Motor neuron (in vitro differentiated cells): ENCODE results near the gene NR1H3. TPM values are rescaled to one million over a fixed set of nuclear protein-coding genes. Genes with fewer than 3 reads are reported as not detected.

Source experiments
- ATAC-seq, 8 experiments: fragments of 200-7000 bp; cut with Tn5 transposase; replicated peaks in 6 of 8; 2 replicates each; pipeline ENCODE4 v1.8.0; 2021; ENCODE audit warnings: mild to moderate bottlenecking in 8 of 8, moderate library complexity in 8 of 8
- H3K27ac ChIP-seq, 2 donors: fragments of 250-450 bp; sonication (Bioruptor Pico); 2 replicates each; pipeline ENCODE4 v1.9.0; 2021; ENCODE audit warnings: antibody characterized with exemption in 2 of 2, mild to moderate bottlenecking in 2 of 2, moderate library complexity in 1 of 2
- H3K4me1 ChIP-seq, 2 donors: fragments of 250-450 bp; sonication (Bioruptor Pico); replicated peaks in 1 of 2; 2 replicates each; pipeline ENCODE4 v1.6.1; 2021; ENCODE audit warnings: antibody characterized with exemption in 2 of 2, mild to moderate bottlenecking in 2 of 2, moderate library complexity in 1 of 2
- H3K4me3 ChIP-seq, 5 donors: fragments of 250-450 bp; sonication (Bioruptor Pico); 2 replicates each; pipeline ENCODE4 v1.9.0; 2021; ENCODE audit warnings: antibody characterized with exemption in 5 of 5, mild to moderate bottlenecking in 5 of 5, moderate library complexity in 4 of 5
- WGBS, 10 experiments: fragments of 450-650 bp; shearing (Covaris generic); methylation state at CpG; one replicate each; pipeline ENCODE4 v1.0.0; 2022; 5-methylcytosine and 5-hydroxymethylcytosine counted together
- in situ Hi-C, 9 experiments: fragments of 400-800 bp; cut with MboI; loops; one replicate each; pipeline ENCODE4 v1.15.0; 2021; ENCODE audit warnings: low sequenced_read_pairs in 9 of 9, low pct_unique_long_range_greater_than_20kb in 2 of 9; ENCODE audit not compliant: unreplicated experiment in 9 of 9
- total RNA-seq, 8 experiments: library from RNA; unstranded; fragments of 300-600 nt; gene quantifications; 2 replicates each; pipeline versions ENCODE4 v1.2.3 to v1.2.4, GENCODE V29; 2022

The NR1H3 gene
- total RNA-seq, 8 experiments from 2014 or later, result 9.7 to 40.7 (median 15.4) TPM

GRCh38 chr11:47233051-47233450 is 24.7 kb upstream of the NR1H3 start:
- no peaks in the 10 kb centered on the region for H3K4me1 ChIP-seq
- WGBS, 10 experiments, result 80 to 100% (median 100%) methylated on average over 2 to 4 of the region's 4 CpGs; no CpG with 5 or more reads in 4 of the 10 experiments
- H3K27ac ChIP-seq, result no peak overlapping the region
- no peak for ATAC-seq
- no peak overlapping the region for H3K4me3 ChIP-seq
- in situ Hi-C loops, result no loop called here

- in situ Hi-C loops, result no loop called here
- Histone ChIP-seq H3K27ac (no peak overlapping the region), H3K4me1 (no peaks in the 10 kb centered on the region), H3K4me3 (no peak overlapping the region)
- peak in 4 of 8 experiments; percentile 9 to 52 (median 25) for ATAC-seq
- WGBS, 10 experiments, result 17 to 90% (median 37%) methylated on average over 1 to 7 of the region's 11 CpGs; no CpG with 5 or more reads in 4 of the 10 experiments
These were observed 23.7 kb upstream of the NR1H3 start for GRCh38 chr11:47233989-47234668.

GRCh38 chr11:47234669-47235100 is 23.1 kb upstream of the NR1H3 start:
- 80 to 90% (median 80%) methylated on average over 1 to 4 of the region's 12 CpGs; no CpG with 5 or more reads in 6 of the 10 experiments for WGBS, 10 experiments
- ATAC-seq, result no peak
- H3K4me3 ChIP-seq, result no peak overlapping the region
- in situ Hi-C loops, result no loop called here
- H3K4me1 ChIP-seq, result no peaks in the 10 kb centered on the region
- H3K27ac ChIP-seq, result no peak overlapping the region

GRCh38 chr11:47235163-47235562 is 22.6 kb upstream of the NR1H3 start:
- WGBS, 10 experiments, result 62 to 95% (median 84%) methylated on average over 2 to 6 of the region's 12 CpGs; no CpG with 5 or more reads in 4 of the 10 experiments
- H3K4me1 ChIP-seq, result no peaks in the 10 kb centered on the region
- H3K27ac ChIP-seq, result no peak overlapping the region
- ATAC-seq, result no peak
- in situ Hi-C loops, result no loop called here
- no peak overlapping the region for H3K4me3 ChIP-seq

- in situ Hi-C loops, result no loop called here
- H3K4me1 ChIP-seq, result no peaks in the 10 kb centered on the region
- H3K27ac ChIP-seq, result no peak overlapping the region
- ATAC-seq, result no peak
- 91 to 100% (median 95%) methylated on average over 1 to 5 of the region's 5 CpGs for WGBS, 10 experiments
- no peak overlapping the region for H3K4me3 ChIP-seq
These were observed 21.3 kb upstream of the NR1H3 start for GRCh38 chr11:47236482-47236881.

- WGBS, 10 experiments, result 20 to 100% (median 83%) methylated on average over 1 to 6 of the region's 10 CpGs; no CpG with 5 or more reads in 3 of the 10 experiments
- ATAC-seq, result no peak
- no peaks in the 10 kb centered on the region for H3K4me1 ChIP-seq
- no peak overlapping the region for H3K27ac ChIP-seq
- H3K4me3 ChIP-seq, result no peak overlapping the region
- in situ Hi-C loops, result no loop called here
These were observed 17.9 kb upstream of the NR1H3 start for GRCh38 chr11:47239852-47240251.

- Histone ChIP-seq H3K4me1 (no peaks in the 10 kb centered on the region), H3K4me3 (no peak overlapping the region), H3K27ac (no peak overlapping the region)
- in situ Hi-C loops, result no loop called here
- WGBS, 10 experiments, result 50 to 100% (median 89%) methylated on average over 1 to 3 of the region's 3 CpGs; no CpG with 5 or more reads in 4 of the 10 experiments
- ATAC-seq, result peak in 2 of 8 experiments; percentile 11 to 27
These were observed 15.9 kb upstream of the NR1H3 start for GRCh38 chr11:47241841-47242301.

GRCh38 chr11:47242596-47243192 is 15.1 kb upstream of the NR1H3 start:
- WGBS, 10 experiments, result 89 to 100% (median 93%) methylated on average over 1 to 10 of the region's 21 CpGs; no CpG with 5 or more reads in 3 of the 10 experiments

GRCh38 chr11:47243454-47243853 is 14.3 kb upstream of the NR1H3 start:
- Histone ChIP-seq H3K27ac (no peak overlapping the region), H3K4me1 (peaks cover 6 to 7% of the 10 kb centered on the region in 2 donors), H3K4me3 (no peak overlapping the region)
- no peak for ATAC-seq
- in situ Hi-C loops, result no loop called here
- WGBS, 10 experiments, result 83 to 100% (median 97%) methylated on average over 1 to 4 of the region's 4 CpGs; no CpG with 5 or more reads in 3 of the 10 experiments

More at GRCh38 chr11:47242596-47243192, 15.1 kb upstream of the NR1H3 start:
- in situ Hi-C loops, result no loop called here
- Histone ChIP-seq H3K27ac (no peak overlapping the region), H3K4me3 (no peak overlapping the region), H3K4me1 (peaks cover 3 to 4% of the 10 kb centered on the region in 2 donors)
- ATAC-seq, result peak in 2 of 8 experiments; percentile 1 to 6

- in situ Hi-C loops, result no loop called here
- no peak overlapping the region for H3K27ac ChIP-seq
- H3K4me3 ChIP-seq, result no peak overlapping the region
- WGBS, 10 experiments, result 75 to 100% (median 92%) methylated on average over 1 to 12 of the region's 23 CpGs; no CpG with 5 or more reads in 1 of the 10 experiments
- ATAC-seq, result no peak
- peaks cover 9 to 10% of the 10 kb centered on the region in 2 donors for H3K4me1 ChIP-seq
These were observed 13.1 kb upstream of the NR1H3 start for GRCh38 chr11:47244448-47245350.

- Histone ChIP-seq H3K27ac (no peak overlapping the region), H3K4me1 (peaks cover 10 to 11% of the 10 kb centered on the region in 2 donors), H3K4me3 (no peak overlapping the region)
- WGBS, 10 experiments, result 40 to 100% (median 100%) methylated on average over 1 to 2 of the region's 11 CpGs; no CpG with 5 or more reads in 1 of the 10 experiments
- no peak for ATAC-seq
- in situ Hi-C loops, result no loop called here
These were observed 12.0 kb upstream of the NR1H3 start for GRCh38 chr11:47245611-47246357.

- WGBS, 10 experiments, result 96 to 100% (median 100%) methylated on average over 1 to 5 of the region's 5 CpGs; no CpG with 5 or more reads in 5 of the 10 experiments
- Histone ChIP-seq H3K27ac (no peak overlapping the region), H3K4me3 (peak overlapping the region; percentile 61 to 91 (median 80)), H3K4me1 (peaks cover 10 to 11% of the 10 kb centered on the region in 2 donors)
- no peak for ATAC-seq
- in situ Hi-C loops, result no loop called here
These were observed 10.3 kb upstream of the NR1H3 start for GRCh38 chr11:47247502-47247901.
